ENCODE data around the gene WNT8B. TPM values are rescaled to one million over a fixed set of nuclear protein-coding genes. Genes with fewer than 3 reads are reported as not detected.

The WNT8B gene
- total RNA-seq, 1 experiment from 2014 or later: 0.44 TPM

Other genes with a start within 250 kb of the WNT8B start
- gene CHUK, start 233.4 kb upstream of the WNT8B start, total RNA-seq (2014; rRNA removed; shearing (Covaris generic)): 16.5 and 30.8 TPM in 2 replicates
- 38.6 and 46.6 TPM in 2 replicates for gene CWF19L1, start 195.4 kb upstream of the WNT8B start, total RNA-seq (2014; rRNA removed; shearing (Covaris generic))
- gene BLOC1S2, start 176.3 kb upstream of the WNT8B start, total RNA-seq (2014; rRNA removed; shearing (Covaris generic)): 101 and 129 TPM in 2 replicates
- gene PKD2L1, start 132.8 kb upstream of the WNT8B start, total RNA-seq (2014; rRNA removed; shearing (Covaris generic)): not detected in 2 replicates
- gene SCD, start 115.8 kb upstream of the WNT8B start, total RNA-seq (2014; rRNA removed; shearing (Covaris generic)): 464 and 607 TPM in 2 replicates
- 1.1 and 3.9 TPM in 2 replicates for gene SEC31B, start 56.9 kb downstream of the WNT8B start, total RNA-seq (2014; rRNA removed; shearing (Covaris generic))
- 251 and 267 TPM in 2 replicates for gene NDUFB8, start 66.9 kb downstream of the WNT8B start, total RNA-seq (2014; rRNA removed; shearing (Covaris generic))
- 6.3 and 13.9 TPM in 2 replicates for gene HIF1AN, start 72.9 kb downstream of the WNT8B start, total RNA-seq (2014; rRNA removed; shearing (Covaris generic))

All from G401 (cell line).